Stimulated activated CD8-positive, alpha-beta memory T cell treated with anti-CD3 and anti-CD28 coated beads, Interleukin-7, amount 100 ng/mL, for 1 hour (primary cell): ENCODE measurements around the gene OLA1.

Source experiments
- DNase-seq, 2 donors: peaks; one replicate each; pipeline ENCODE4 v3.0.0-alpha.2; 2020; ENCODE audit warnings: low read depth in 2 of 2

Gene OLA1

DNA sequence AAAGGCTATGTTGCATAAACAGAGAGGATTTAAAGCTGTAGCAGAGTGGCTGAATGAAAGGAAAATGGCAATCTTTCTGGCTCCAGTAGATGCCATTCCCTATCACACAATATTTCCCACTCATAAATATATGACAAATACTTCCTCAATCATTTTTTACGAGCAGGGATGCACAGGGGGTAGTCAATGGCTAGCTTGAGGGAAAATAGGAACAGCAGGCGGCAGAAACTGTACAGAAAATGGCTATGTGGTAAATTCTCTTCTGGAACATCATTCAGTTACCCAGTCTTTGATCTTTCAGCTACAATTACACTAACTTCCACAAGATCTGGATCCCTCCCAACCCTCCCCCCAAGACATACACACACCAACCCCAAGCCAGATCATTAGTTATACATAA lies 127.2 kb downstream of the OLA1 start:
- no peak for DNase-seq

DNA sequence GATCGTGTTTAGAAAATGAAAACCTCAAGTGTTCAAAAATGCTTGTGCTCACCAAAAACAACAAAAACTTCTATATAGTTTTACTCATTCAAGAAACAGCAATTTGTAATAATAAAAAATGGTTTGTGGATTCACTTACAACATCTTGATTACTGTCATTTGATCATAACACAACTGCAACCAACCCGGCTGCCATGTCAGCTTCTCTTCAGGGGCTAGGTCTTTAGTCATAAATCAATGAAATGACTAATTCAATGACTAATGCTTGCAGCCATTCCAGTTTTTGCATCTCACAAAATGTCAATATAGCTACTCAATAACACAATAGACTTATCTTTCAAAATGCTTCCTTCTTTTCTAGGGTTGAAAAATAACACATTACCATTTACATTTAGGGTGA lies 128.0 kb downstream of the OLA1 start:
- DNase-seq: no peak

- DNase-seq: no peak
Measured at GRCh38 chr2:174117951-174118930, 130.1 kb downstream of the OLA1 start.

GRCh38 chr2:174112073-174112472 lies 136.3 kb downstream of the OLA1 start:
- no peak for DNase-seq

GRCh38 chr2:174108579-174108978 lies 139.8 kb downstream of the OLA1 start:
- no peak for DNase-seq

DNA sequence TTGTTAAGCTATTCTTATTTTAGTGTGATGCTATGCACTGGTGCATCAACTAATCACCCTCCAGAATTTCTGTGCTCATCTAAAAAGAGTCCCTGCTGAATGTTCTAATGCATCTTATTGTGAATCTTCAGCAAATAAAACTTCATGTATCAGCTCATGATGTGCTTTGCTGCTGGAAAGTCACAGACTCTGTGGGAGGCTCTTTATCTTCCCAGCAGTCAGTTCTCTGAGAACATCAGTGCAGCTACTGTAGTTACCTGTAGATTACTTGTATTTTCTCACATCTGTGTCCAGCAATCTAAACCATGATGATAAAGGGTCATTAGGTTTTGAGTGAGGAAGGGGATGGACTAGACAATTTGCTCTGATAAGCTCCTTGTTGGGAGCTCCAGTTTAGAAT lies 141.6 kb downstream of the OLA1 start:
- DNase-seq: no peak

- DNase-seq: no peak
Measured at GRCh38 chr2:174094542-174094941, 153.8 kb downstream of the OLA1 start.

GRCh38 chr2:174090476-174090875 lies 157.9 kb downstream of the OLA1 start:
- no peak for DNase-seq

- no peak for DNase-seq
Measured at GRCh38 chr2:174088706-174089460, 159.4 kb downstream of the OLA1 start.

DNA sequence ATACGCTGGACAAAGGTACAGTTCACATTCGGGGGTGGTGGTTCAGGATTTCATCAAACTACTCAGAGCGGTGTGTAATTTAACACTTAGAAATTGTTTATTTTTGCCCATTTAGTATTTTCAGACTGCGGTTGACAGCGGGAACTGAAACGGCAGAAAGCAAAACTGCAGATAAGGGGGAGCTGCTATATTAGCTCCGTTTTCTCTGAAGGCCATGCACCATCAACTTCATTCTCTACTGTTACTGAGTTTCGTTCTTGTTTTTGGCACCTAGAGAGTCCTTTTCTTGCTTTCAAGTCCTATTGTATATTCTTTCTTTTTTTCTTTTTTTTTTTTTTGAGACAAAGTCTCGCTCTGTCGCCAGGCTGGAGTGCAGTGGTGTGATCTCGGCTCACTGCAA lies 161.6 kb downstream of the OLA1 start:
- DNase-seq: no peak

GRCh38 chr2:174085781-174086180 lies 162.6 kb downstream of the OLA1 start:
- DNase-seq: no peak

DNA sequence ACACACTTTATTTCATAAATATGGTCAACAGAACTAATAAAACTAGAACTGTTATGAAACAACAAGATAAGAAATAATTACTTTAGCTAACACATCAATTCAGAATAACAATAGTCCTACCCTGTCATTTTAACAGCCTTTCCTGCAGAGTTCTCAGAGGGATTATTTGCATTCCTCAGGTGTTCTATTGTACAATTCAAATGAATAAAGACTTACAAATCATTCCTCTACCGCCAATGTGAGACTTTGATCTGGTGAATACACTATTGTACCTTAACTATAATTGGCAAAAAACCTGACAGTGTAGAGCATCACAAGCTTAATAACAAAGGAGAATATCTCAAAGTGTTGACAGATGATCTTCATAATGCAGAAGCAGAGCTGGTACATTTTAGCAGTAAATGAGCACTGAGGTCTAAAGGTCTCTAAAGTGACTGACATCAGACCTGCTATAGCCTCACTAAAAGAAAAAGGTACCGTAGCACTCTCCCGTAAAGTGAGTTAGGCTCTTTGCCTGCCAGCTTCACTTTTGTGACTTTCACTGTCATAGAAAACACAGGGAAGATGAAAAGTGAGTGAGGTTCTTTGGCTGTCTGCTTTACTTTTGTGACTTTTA lies 164.4 kb downstream of the OLA1 start:
- DNase-seq: no peak

GRCh38 chr2:174080672-174081121 lies 167.6 kb downstream of the OLA1 start:
- DNase-seq: no peak

DNA sequence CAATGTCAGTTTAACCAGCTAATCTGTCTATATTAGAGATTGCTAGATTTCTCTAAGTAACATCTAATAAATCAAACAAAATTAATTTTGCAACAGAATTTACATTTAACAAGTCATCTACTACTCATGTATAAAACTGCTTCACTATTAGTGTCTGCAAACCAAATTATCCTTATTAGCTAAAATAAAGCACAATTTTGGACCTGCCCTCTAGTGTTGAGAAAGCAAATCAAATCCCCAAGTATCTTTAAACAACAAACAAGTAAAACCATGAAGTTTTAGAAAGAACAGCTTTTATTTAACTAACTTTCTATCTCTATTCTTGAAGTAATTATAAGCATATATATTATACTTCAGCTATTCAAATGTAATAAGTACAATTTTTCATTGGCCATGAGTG lies 170.1 kb downstream of the OLA1 start:
- DNase-seq: no peak

GRCh38 chr2:174076975-174077374 lies 171.4 kb downstream of the OLA1 start:
- DNase-seq: no peak

GRCh38 chr2:174076040-174076439 lies 172.3 kb downstream of the OLA1 start:
- no peak for DNase-seq

DNA sequence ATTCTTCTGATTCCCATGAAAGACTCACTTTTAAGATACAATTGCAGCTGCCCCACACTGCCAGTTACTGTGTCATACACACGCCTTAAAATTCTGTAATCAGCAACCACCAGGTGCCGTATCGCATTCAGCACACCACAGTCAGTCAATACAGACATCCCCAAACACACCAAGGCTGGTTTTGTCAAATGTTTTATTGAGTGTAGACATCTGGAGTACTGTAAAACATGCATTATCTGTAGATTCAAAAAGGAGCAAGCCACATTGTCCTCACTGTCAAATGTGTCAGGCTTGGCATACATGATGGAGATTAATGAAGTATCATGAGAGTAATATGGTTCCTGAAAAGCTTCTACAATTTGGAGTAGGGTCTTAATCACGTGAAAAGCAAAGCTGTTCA lies 173.5 kb downstream of the OLA1 start:
- DNase-seq: no peak

- no peak for DNase-seq
Measured at GRCh38 chr2:174072857-174073256, 175.5 kb downstream of the OLA1 start.

DNA sequence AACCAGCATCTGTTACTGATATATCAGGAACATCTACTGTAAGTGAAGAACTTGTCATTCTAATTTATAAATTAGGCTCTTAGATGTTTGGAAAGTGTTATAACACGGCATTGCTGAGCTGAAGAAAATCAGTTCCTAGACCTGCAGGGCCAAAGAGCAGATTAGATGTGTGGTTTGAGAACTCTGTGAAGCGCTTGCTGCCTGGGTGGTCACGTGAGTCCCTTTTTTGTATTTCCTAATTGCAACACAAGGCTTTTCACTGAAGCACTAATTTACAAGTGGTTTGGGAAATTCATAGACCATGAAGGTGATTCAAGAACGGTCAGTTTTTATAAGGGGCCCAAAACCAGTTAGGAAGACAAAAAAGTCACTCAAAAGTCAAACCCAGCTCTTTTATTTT lies 176.3 kb downstream of the OLA1 start:
- no peak for DNase-seq

GRCh38 chr2:174071321-174071720 lies 177.0 kb downstream of the OLA1 start:
- no peak for DNase-seq

GRCh38 chr2:174070281-174070680 lies 178.1 kb downstream of the OLA1 start:
- no peak for DNase-seq

DNA sequence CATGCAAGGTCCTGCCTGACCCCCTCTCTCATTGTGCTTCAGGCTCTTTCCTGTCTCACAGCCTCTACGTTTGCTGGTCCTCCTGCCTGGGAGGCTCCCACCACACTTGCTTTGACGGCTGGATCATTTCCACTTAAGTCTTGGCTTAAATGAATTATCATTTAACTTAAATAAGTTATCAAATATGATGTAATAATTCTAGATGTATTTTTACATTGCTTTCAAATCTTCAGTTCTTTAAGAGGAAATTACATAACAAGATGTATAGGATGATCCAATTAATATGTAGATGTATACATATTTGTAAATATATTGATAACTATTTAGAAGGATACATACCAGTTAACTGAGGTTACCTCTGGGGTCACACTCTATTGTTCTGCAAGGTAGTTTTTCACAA lies 180.5 kb downstream of the OLA1 start:
- no peak for DNase-seq
